ENCODE results near the gene FMN1. TPM values are rescaled to one million over a fixed set of nuclear protein-coding genes. Genes with fewer than 3 reads are reported as not detected.

The FMN1 gene
- total RNA-seq, 1 experiment from 2014 or later = 25.8 TPM

- H3K36me3 ChIP-seq (ENCODE audit: low read depth) = no peaks in the 10 kb centered on the region
- POLR2A ChIA-PET (ENCODE audit: unreplicated experiment) = interaction anchor here (0.6 to 0.7 kb wide), 2 partner anchors 94 to 187 kb away, joined by 5 to 7 read pairs; no protein-coding TSS in a partner anchor
- TSS peak; percentile 77 for BruUV-seq (replicated peaks)
- peak overlapping the region; percentile 84 for H3K4me2 ChIP-seq
- no peaks in the 10 kb centered on the region for H3K9me3 ChIP-seq (ENCODE audit: insufficient read depth, low read depth)
- DNase-seq = peak in 1 of 2 experiments; percentile 55
- H3K27me3 ChIP-seq (ENCODE audit: insufficient read depth, low read depth) = no peaks in the 10 kb centered on the region
- H3K27ac ChIP-seq = peak overlapping the region; percentile 99
- H3K4me3 ChIP-seq = peak overlapping the region; percentile 53; the same call in 1 of the 2 replicates
- H3K79me2 ChIP-seq (ENCODE audit: low read depth) = no peaks in the 10 kb centered on the region
- peaks cover 41% of the 10 kb centered on the region for H3K4me1 ChIP-seq (replicated peaks; ENCODE audit: insufficient read depth)
- H3K9me2 ChIP-seq (ENCODE audit: insufficient read depth) = no peaks in the 10 kb centered on the region
- TF ChIP-seq CTCF (conservative IDR thresholded peaks at IDR 0.05) (no peak), EZH2 (IDR thresholded peaks at IDR 0.05; ENCODE audit: low read depth) (no peak)
- CTCF ChIA-PET = interaction anchor here (0.6 kb wide), 1 partner anchor 69 kb away, joined by 15 read pairs; no protein-coding TSS in a partner anchor
- H3F3A ChIP-seq (ENCODE audit: insufficient read depth, low read depth) = peaks cover 25% of the 10 kb centered on the region; the same call in 1 of the 2 replicates
- H4K20me1 ChIP-seq (ENCODE audit: insufficient read depth) = no peaks in the 10 kb centered on the region
- H2AFZ ChIP-seq = 0 out of 2 replicates have a peak overlapping the region, but pooled peaks have one; percentile 28
- intact Hi-C loops (cut with micrococcal nuclease; ENCODE audit: unreplicated experiment) = loop anchor here (2.0 to 10.0 kb wide), 5 partner anchors 66 to 546 kb away; no protein-coding TSS in a partner anchor
Observed at GRCh38 chr15:33200444-33200843, 5.9 kb upstream of the FMN1 start.

- H3K4me1 ChIP-seq (replicated peaks; ENCODE audit: insufficient read depth) = peaks cover 41% of the 10 kb centered on the region
- no peaks in the 10 kb centered on the region for H3K79me2 ChIP-seq (ENCODE audit: low read depth)
- H3K4me2 ChIP-seq = no peak overlapping the region
- no peaks in the 10 kb centered on the region for H3K27me3 ChIP-seq (ENCODE audit: insufficient read depth, low read depth)
- no peaks in the 10 kb centered on the region for H3K36me3 ChIP-seq (ENCODE audit: low read depth)
- H3K4me3 ChIP-seq = no peak overlapping the region
- H3K9me3 ChIP-seq (ENCODE audit: insufficient read depth, low read depth) = no peaks in the 10 kb centered on the region
- H3K27ac ChIP-seq = no peak overlapping the region
- no peaks in the 10 kb centered on the region for H3K9me2 ChIP-seq (ENCODE audit: insufficient read depth)
- ChIA-PET CTCF (interaction anchor here (0.6 kb wide), 1 partner anchor 1101 kb away, joined by 3 read pairs; no protein-coding TSS in a partner anchor), POLR2A (ENCODE audit: unreplicated experiment) (no interaction called here)
- H4K20me1 ChIP-seq (ENCODE audit: insufficient read depth) = no peaks in the 10 kb centered on the region
- no peak overlapping the region for H2AFZ ChIP-seq
- BruUV-seq (replicated peaks) = no TSS peak
- peaks cover 25% of the 10 kb centered on the region; the same call in 1 of the 2 replicates for H3F3A ChIP-seq (ENCODE audit: insufficient read depth, low read depth)
- DNase-seq = no peak
- no peak for TF ChIP-seq EZH2 (IDR thresholded peaks at IDR 0.05; ENCODE audit: low read depth)
- TF ChIP-seq CTCF (conservative IDR thresholded peaks at IDR 0.05) = no peak
- intact Hi-C loops (cut with micrococcal nuclease; ENCODE audit: unreplicated experiment) = no loop called here
Observed at GRCh38 chr15:33198541-33198940, 4.0 kb upstream of the FMN1 start.

- H3K27ac ChIP-seq = no peak overlapping the region
- intact Hi-C loops (cut with micrococcal nuclease; ENCODE audit: unreplicated experiment) = no loop called here
- H3K4me2 ChIP-seq = no peak overlapping the region
- BruUV-seq (replicated peaks) = no TSS peak
- no peak for TF ChIP-seq CTCF (conservative IDR thresholded peaks at IDR 0.05)
- no peak for TF ChIP-seq EZH2 (IDR thresholded peaks at IDR 0.05; ENCODE audit: low read depth)
- no peaks in the 10 kb centered on the region for H3K9me2 ChIP-seq (ENCODE audit: insufficient read depth)
- ChIA-PET CTCF (no interaction called here), POLR2A (ENCODE audit: unreplicated experiment) (no interaction called here)
- H3F3A ChIP-seq (ENCODE audit: insufficient read depth, low read depth) = peaks cover 25% of the 10 kb centered on the region; the same call in 1 of the 2 replicates
- H4K20me1 ChIP-seq (ENCODE audit: insufficient read depth) = no peaks in the 10 kb centered on the region
- no peak for DNase-seq
- no peak overlapping the region for H3K4me3 ChIP-seq
- no peaks in the 10 kb centered on the region for H3K79me2 ChIP-seq (ENCODE audit: low read depth)
- no peaks in the 10 kb centered on the region for H3K36me3 ChIP-seq (ENCODE audit: low read depth)
- no peak overlapping the region for H2AFZ ChIP-seq
- H3K4me1 ChIP-seq (replicated peaks; ENCODE audit: insufficient read depth) = peaks cover 32% of the 10 kb centered on the region
- no peaks in the 10 kb centered on the region for H3K27me3 ChIP-seq (ENCODE audit: insufficient read depth, low read depth)
- no peaks in the 10 kb centered on the region for H3K9me3 ChIP-seq (ENCODE audit: insufficient read depth, low read depth)
Observed at GRCh38 chr15:33197636-33198035, 3.1 kb upstream of the FMN1 start.
